ENCODE data around the gene PPP2R2B.

GRCh38 chr5:146606893-146607292 lies 271.7 kb downstream of the PPP2R2B start:
- TF ChIP-seq CTCF (IDR thresholded peaks at IDR 0.05) (no peak), POLR2A (IDR thresholded peaks at IDR 0.05) (no peak)
